Measurements from ENCODE around the gene RAPGEF2. TPM values are rescaled to one million over a fixed set of nuclear protein-coding genes. Genes with fewer than 3 reads are reported as not detected.

Gene RAPGEF2
- total RNA-seq, 1 experiment from 2014 or later: 29.8 TPM

DNA sequence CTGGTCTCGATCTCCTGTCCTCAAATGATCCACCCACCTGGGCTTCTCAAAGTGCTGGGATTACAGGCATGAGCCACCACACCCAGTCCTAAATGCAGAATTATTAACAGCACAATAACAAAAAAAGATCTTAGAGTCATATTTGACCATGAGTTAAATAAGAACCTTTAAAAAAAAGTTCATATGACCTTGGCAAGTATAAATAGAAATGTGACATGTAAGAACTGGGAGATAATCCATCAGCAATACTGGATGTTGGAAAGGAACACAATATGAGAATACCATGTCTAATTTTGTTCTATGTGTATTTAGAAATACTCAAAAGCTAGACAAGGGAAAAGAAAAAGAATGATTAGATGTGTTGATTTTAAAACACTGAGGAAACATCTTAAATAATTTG, 231.6 kb downstream of the RAPGEF2 start:
- TF ChIP-seq EZH2 (IDR thresholded peaks at IDR 0.05; ENCODE audit: low read depth): no peak
- TF ChIP-seq, protein P1, sequence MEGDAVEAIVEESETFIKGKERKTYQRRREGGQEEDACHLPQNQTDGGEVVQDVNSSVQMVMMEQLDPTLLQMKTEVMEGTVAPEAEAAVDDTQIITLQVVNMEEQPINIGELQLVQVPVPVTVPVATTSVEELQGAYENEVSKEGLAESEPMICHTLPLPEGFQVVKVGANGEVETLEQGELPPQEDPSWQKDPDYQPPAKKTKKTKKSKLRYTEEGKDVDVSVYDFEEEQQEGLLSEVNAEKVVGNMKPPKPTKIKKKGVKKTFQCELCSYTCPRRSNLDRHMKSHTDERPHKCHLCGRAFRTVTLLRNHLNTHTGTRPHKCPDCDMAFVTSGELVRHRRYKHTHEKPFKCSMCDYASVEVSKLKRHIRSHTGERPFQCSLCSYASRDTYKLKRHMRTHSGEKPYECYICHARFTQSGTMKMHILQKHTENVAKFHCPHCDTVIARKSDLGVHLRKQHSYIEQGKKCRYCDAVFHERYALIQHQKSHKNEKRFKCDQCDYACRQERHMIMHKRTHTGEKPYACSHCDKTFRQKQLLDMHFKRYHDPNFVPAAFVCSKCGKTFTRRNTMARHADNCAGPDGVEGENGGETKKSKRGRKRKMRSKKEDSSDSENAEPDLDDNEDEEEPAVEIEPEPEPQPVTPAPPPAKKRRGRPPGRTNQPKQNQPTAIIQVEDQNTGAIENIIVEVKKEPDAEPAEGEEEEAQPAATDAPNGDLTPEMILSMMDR (conservative IDR thresholded peaks at IDR 0.05): no peak
- H3K4me3 ChIP-seq: no peak overlapping the region
- H3K79me2 ChIP-seq (ENCODE audit: low read depth): no peaks in the 10 kb centered on the region
- ChIA-PET POLR2A (ENCODE audit: unreplicated experiment) (no interaction called here), CTCF (interaction anchor here (0.6 kb wide), 1 partner anchor 56 kb away, joined by 3 read pairs; no protein-coding TSS in a partner anchor)
- H3K9me3 ChIP-seq (ENCODE audit: insufficient read depth, low read depth): no peaks in the 10 kb centered on the region
- no peak overlapping the region for H2AFZ ChIP-seq
- H3K4me2 ChIP-seq: no peak overlapping the region
- H3F3A ChIP-seq (ENCODE audit: insufficient read depth, low read depth): no peaks in the 10 kb centered on the region
- H4K20me1 ChIP-seq (ENCODE audit: insufficient read depth): no peaks in the 10 kb centered on the region
- H3K27me3 ChIP-seq (ENCODE audit: insufficient read depth, low read depth): no peaks in the 10 kb centered on the region
- BruUV-seq (replicated peaks): no TSS peak
- H3K27ac ChIP-seq: no peak overlapping the region
- no peak for DNase-seq
- no peaks in the 10 kb centered on the region for H3K36me3 ChIP-seq (ENCODE audit: low read depth)
- no peaks in the 10 kb centered on the region for H3K9me2 ChIP-seq (ENCODE audit: insufficient read depth)
- intact Hi-C loops (cut with micrococcal nuclease; ENCODE audit: unreplicated experiment): no loop called here
- H3K4me1 ChIP-seq (replicated peaks; ENCODE audit: insufficient read depth): no peaks in the 10 kb centered on the region

DNA sequence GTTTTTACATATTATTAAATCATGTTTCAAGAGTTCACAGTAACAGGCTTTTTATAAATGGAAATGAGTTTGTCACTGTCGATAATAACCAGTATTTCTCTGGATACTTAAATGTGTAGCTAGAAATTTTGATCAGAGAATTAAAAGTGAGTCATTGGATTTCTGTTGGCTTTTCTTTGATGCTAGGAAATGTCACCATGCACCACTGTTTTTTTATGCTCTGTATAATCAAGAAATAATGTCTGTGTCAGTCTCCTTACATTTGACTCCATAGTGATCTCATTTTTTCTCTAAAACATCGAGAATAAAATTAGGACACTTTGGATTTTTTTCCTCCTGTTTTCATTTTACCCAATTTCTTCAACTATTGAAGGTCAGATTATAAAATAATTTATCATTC, 234.2 kb downstream of the RAPGEF2 start:
- DNase-seq: no peak
- Histone ChIP-seq H3K9me3 (ENCODE audit: insufficient read depth, low read depth) (no peaks in the 10 kb centered on the region), H3K4me2 (no peak overlapping the region), H3K27ac (no peak overlapping the region), H4K20me1 (ENCODE audit: insufficient read depth) (no peaks in the 10 kb centered on the region), H3K4me1 (replicated peaks; ENCODE audit: insufficient read depth) (no peaks in the 10 kb centered on the region), H3K4me3 (no peak overlapping the region), H3F3A (ENCODE audit: insufficient read depth, low read depth) (no peaks in the 10 kb centered on the region), H3K79me2 (ENCODE audit: low read depth) (no peaks in the 10 kb centered on the region), H3K9me2 (ENCODE audit: insufficient read depth) (no peaks in the 10 kb centered on the region), H2AFZ (no peak overlapping the region), H3K27me3 (ENCODE audit: insufficient read depth, low read depth) (no peaks in the 10 kb centered on the region), H3K36me3 (ENCODE audit: low read depth) (no peaks in the 10 kb centered on the region)
- no TSS peak for BruUV-seq (replicated peaks)
- CTCF ChIA-PET: no interaction called here
- TF ChIP-seq, protein P1 (conservative IDR thresholded peaks at IDR 0.05): no peak
- TF ChIP-seq EZH2 (IDR thresholded peaks at IDR 0.05; ENCODE audit: low read depth): no peak
- POLR2A ChIA-PET (ENCODE audit: unreplicated experiment): no interaction called here
- intact Hi-C loops (cut with micrococcal nuclease; ENCODE audit: unreplicated experiment): no loop called here

DNA sequence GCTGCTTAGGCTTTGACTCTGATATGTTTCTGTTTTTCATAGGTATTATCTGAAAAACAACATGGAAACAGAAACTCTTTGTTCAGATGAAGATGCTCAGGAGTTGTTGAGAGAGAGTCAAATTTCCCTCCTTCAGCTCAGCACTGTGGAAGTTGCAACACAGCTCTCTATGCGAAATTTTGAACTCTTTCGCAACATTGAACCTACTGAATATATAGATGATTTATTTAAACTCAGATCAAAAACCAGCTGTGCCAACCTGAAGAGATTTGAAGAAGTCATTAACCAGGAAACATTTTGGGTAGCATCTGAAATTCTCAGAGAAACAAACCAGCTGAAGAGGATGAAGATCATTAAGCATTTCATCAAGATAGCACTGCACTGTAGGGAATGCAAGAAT, 238.6 kb downstream of the RAPGEF2 start:
- Histone ChIP-seq H3K9me2 (ENCODE audit: insufficient read depth) (no peaks in the 10 kb centered on the region), H3K79me2 (ENCODE audit: low read depth) (no peaks in the 10 kb centered on the region), H3K9me3 (ENCODE audit: insufficient read depth, low read depth) (no peaks in the 10 kb centered on the region), H3F3A (ENCODE audit: insufficient read depth, low read depth) (no peaks in the 10 kb centered on the region), H3K4me2 (no peak overlapping the region), H3K27me3 (ENCODE audit: insufficient read depth, low read depth) (no peaks in the 10 kb centered on the region), H2AFZ (no peak overlapping the region), H3K27ac (no peak overlapping the region), H3K4me1 (replicated peaks; ENCODE audit: insufficient read depth) (no peaks in the 10 kb centered on the region), H3K4me3 (no peak overlapping the region), H3K36me3 (ENCODE audit: low read depth) (no peaks in the 10 kb centered on the region), H4K20me1 (ENCODE audit: insufficient read depth) (no peaks in the 10 kb centered on the region)
- DNase-seq: no peak
- intact Hi-C loops (cut with micrococcal nuclease; ENCODE audit: unreplicated experiment): no loop called here
- BruUV-seq (replicated peaks): no TSS peak
- TF ChIP-seq, protein P1 (conservative IDR thresholded peaks at IDR 0.05): no peak
- no peak for TF ChIP-seq EZH2 (IDR thresholded peaks at IDR 0.05; ENCODE audit: low read depth)
- POLR2A ChIA-PET (ENCODE audit: unreplicated experiment): no interaction called here
- CTCF ChIA-PET: no interaction called here

All from PC-9 (cell line).